ENCODE measurements around the gene TEX10.
"Not testable (repeated sequence)": the region's sequence is repeated elsewhere in the genome, so short reads cannot be mapped to it uniquely, and the experiment has no call there.

The TEX10 gene

GRCh38 chr9:100352727-100353505, at the start of gene TEX10:
TEX10 (minus strand) TSS chr9:100352942; CDS start chr9:100349363, 3,579 bp downstream.
- no peak for TF ChIP-seq ZNF274 (IDR thresholded peaks at IDR 0.05; ENCODE audit: low read depth, low read length)
- peak within 1 kb of the TSS; percentile 77 for H3K4me3 ChIP-seq (ENCODE audit: low read length)

- H3K4me3 ChIP-seq (ENCODE audit: low read length): no peak overlapping the region
- TF ChIP-seq ZNF274 (IDR thresholded peaks at IDR 0.05; ENCODE audit: low read depth, low read length): no peak
These were observed 48.3 kb upstream of the TEX10 start for GRCh38 chr9:100401042-100401441.

DNA sequence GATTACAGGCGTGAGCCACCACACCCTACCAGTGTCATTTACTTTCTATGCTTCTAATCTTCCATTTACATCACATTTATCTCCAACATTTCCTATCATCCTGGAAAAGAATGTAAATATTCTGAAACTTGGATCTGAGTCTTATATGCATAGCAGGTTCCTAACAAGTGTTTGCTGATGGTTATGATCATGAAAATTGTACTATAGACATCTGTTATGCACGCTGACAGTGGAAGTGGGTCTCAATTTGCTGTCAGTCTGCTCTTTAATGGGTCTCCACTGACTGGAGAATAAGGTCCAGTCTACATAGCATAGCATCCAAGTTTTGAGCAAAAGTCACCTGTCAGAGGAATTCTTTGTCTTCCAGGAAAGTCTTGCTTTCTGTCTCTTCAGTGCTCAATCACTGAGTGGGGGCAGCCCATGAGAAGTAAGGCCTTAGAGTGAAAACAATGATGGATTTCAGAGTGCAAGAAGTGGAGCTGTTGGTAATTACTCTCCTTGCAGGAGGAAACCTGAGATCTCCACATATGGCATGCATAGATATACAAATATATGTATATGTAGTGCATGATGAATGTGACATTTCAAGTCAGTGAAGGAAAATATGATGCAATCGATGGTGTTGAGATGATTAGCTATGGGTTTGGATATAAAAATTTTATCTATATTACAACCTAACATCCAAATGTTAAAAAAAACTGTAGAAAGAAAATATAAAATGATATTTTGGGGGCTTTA, 45.0 kb upstream of the TEX10 start:
- no peak for TF ChIP-seq ZNF274 (IDR thresholded peaks at IDR 0.05; ENCODE audit: low read depth, low read length)
- H3K4me3 ChIP-seq (ENCODE audit: low read length): no peak overlapping the region

DNA sequence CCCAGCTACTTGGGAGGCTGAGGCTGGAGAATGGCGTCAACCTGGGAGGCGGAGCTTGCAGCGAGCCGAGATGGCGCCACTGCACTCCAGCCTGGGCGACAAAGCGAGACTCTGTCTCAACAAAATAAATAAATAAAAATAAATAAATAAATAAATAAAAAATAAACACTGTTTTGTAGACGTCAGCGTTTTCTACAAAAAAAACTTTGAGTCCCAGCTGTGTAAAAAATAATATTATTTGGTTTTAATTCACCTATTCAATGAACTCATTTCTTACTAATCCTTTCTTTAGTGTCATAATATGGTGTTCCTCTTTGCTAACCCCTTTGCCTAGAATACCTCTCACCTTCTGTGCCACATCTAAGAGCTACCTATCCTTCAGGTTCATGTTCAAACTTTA, 44.0 kb upstream of the TEX10 start:
- H3K4me3 ChIP-seq (ENCODE audit: low read length): no peak overlapping the region
- TF ChIP-seq ZNF274 (IDR thresholded peaks at IDR 0.05; ENCODE audit: low read depth, low read length): no peak

DNA sequence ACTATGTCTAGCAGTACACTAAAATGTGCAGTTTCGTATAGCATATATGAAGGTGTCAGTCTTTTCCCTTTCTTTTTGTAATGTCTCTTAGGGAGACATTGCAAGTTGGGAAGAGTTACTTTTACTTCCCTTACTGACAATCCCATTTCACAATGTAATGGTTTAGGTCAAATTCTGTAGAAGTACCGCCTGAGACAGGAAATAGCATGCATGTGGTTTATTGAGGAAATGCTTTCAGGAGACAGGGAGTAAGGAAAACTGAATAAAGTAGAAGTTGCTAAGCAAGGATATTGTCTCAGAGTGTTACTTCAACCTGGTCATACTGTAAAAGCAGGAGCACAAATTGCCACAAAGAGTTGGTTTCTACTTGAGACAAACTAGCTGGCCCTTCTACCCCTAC, 42.1 kb upstream of the TEX10 start:
- no peak for TF ChIP-seq ZNF274 (IDR thresholded peaks at IDR 0.05; ENCODE audit: low read depth, low read length)
- no peak overlapping the region for H3K4me3 ChIP-seq (ENCODE audit: low read length)

GRCh38 chr9:100394032-100394695, 41.4 kb upstream of the TEX10 start:
- no peak for TF ChIP-seq ZNF274 (IDR thresholded peaks at IDR 0.05; ENCODE audit: low read depth, low read length)
- H3K4me3 ChIP-seq (ENCODE audit: low read length): no peak overlapping the region

DNA sequence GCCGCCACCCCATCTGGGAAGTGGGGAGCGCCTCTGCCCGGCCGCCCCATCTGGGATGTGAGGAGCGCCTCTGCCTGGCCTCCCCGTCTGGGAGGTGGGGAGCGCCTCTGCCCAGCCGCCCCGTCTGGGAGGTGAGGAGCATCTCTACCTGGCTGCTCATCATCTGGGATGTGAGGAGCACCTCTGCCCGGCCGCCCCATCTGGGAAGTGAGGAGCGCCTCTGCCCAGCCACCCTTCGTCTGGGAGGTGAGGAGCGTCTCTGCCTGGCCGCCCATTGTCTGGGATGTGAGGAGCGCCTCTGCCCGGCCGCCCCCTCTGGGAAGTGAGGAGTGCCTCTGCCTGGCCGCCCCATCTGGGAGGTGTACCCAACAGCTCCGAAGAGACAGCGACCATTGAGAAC, 40.2 kb upstream of the TEX10 start:
- not testable (repeated sequence) for H3K4me3 ChIP-seq (ENCODE audit: low read length)

GRCh38 chr9:100379862-100380261, 27.1 kb upstream of the TEX10 start:
- no peak for TF ChIP-seq ZNF274 (IDR thresholded peaks at IDR 0.05; ENCODE audit: low read depth, low read length)

GRCh38 chr9:100377015-100377414, 24.3 kb upstream of the TEX10 start:
- no peak for TF ChIP-seq ZNF274 (IDR thresholded peaks at IDR 0.05; ENCODE audit: low read depth, low read length)
- H3K4me3 ChIP-seq (ENCODE audit: low read length): no peak overlapping the region

More at GRCh38 chr9:100379862-100380261, 27.1 kb upstream of the TEX10 start:
- H3K4me3 ChIP-seq (ENCODE audit: low read length): no peak overlapping the region

GRCh38 chr9:100375658-100376057, 22.9 kb upstream of the TEX10 start:
- H3K4me3 ChIP-seq (ENCODE audit: low read length): no peak overlapping the region
- no peak for TF ChIP-seq ZNF274 (IDR thresholded peaks at IDR 0.05; ENCODE audit: low read depth, low read length)

GRCh38 chr9:100372648-100373047, 19.9 kb upstream of the TEX10 start:
- no peak overlapping the region for H3K4me3 ChIP-seq (ENCODE audit: low read length)
- no peak for TF ChIP-seq ZNF274 (IDR thresholded peaks at IDR 0.05; ENCODE audit: low read depth, low read length)

GRCh38 chr9:100370064-100370723, 17.5 kb upstream of the TEX10 start:
- no peak for TF ChIP-seq ZNF274 (IDR thresholded peaks at IDR 0.05; ENCODE audit: low read depth, low read length)
- no peak overlapping the region for H3K4me3 ChIP-seq (ENCODE audit: low read length)

DNA sequence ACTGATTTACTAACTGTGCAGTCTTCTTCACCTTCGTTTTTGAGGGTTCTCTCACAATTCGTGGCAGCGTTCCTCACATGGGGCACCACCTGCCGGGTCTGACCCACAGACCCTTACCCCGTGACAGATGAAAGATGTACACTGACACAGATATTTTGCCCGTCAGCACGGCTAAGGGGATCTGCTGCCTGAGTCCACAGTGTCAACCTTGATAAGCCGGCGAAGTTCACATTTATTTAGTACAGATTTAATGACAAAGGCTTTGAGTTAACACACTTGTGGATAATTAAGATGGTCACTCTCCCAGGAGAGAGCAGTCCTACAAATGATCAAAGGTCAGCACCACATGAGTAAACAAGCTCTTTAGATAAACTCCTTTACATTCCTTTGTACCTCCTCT, 15.9 kb upstream of the TEX10 start:
- no peak for TF ChIP-seq ZNF274 (IDR thresholded peaks at IDR 0.05; ENCODE audit: low read depth, low read length)
- no peak overlapping the region for H3K4me3 ChIP-seq (ENCODE audit: low read length)

GRCh38 chr9:100366121-100366520, 13.4 kb upstream of the TEX10 start:
- H3K4me3 ChIP-seq (ENCODE audit: low read length): no peak overlapping the region
- TF ChIP-seq ZNF274 (IDR thresholded peaks at IDR 0.05; ENCODE audit: low read depth, low read length): no peak
